ENCODE data around the gene SGK2. TPM values are rescaled to one million over a fixed set of nuclear protein-coding genes. Genes with fewer than 3 reads are reported as not detected.

Gene SGK2
- total and polyA plus RNA-seq, 2 of the 13 experiments (the other 11 are each of a cell fraction or from before 2014, with no cell fraction given): 6.2 to 29.4 TPM

DNA sequence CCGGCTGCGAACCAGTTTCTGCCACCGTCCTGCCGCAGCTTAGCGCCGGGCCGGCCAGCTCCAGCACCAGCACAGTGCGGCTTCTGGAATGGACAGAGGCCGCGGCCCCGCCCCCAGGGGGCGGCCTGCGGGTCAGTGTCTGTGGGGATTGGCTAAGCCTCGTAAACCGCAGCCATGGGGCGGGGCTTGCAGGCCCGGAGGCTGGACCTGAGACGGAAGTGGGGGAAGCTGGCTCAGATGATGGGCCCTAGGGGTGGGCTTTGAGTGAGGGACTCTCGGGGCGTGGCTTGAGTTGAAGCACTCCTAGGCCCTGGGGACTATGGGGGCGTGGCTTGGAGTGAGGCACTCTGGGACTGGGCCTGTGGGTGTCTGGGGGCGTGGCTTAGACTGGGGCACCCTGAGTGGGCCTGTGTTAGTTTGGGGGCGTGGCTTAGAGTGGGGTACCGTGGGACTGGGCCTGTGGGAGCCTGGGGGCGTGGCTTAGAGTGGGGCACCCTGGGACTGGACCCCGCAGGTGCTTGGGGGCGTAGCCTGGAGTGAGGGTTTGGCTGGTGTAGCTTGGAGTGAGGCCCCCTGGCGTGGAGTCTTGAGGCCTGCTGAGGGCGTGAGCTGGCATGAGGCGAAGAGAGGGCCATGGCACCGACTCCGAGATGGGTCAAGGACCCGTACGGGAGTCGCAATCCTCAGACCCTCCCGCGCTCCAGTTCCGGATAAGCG, 44.7 kb upstream of the SGK2 start (continued):
- TF ChIP-seq ZFP82 (CRISPR knock-in tag; IDR thresholded peaks at IDR 0.05; ENCODE audit: borderline replicate concordance): no peak
- TF ChIP-seq SMAD3 (CRISPR knock-in tag; IDR thresholded peaks at IDR 0.05): no peak
- no peak for TF ChIP-seq WIZ (CRISPR knock-in tag; IDR thresholded peaks at IDR 0.05)
- peak; percentile 44; the same call in 1 of the 2 replicates for TF ChIP-seq ZNF317 (CRISPR knock-in tag; IDR thresholded peaks at IDR 0.05)
- TF ChIP-seq, protein P1, sequence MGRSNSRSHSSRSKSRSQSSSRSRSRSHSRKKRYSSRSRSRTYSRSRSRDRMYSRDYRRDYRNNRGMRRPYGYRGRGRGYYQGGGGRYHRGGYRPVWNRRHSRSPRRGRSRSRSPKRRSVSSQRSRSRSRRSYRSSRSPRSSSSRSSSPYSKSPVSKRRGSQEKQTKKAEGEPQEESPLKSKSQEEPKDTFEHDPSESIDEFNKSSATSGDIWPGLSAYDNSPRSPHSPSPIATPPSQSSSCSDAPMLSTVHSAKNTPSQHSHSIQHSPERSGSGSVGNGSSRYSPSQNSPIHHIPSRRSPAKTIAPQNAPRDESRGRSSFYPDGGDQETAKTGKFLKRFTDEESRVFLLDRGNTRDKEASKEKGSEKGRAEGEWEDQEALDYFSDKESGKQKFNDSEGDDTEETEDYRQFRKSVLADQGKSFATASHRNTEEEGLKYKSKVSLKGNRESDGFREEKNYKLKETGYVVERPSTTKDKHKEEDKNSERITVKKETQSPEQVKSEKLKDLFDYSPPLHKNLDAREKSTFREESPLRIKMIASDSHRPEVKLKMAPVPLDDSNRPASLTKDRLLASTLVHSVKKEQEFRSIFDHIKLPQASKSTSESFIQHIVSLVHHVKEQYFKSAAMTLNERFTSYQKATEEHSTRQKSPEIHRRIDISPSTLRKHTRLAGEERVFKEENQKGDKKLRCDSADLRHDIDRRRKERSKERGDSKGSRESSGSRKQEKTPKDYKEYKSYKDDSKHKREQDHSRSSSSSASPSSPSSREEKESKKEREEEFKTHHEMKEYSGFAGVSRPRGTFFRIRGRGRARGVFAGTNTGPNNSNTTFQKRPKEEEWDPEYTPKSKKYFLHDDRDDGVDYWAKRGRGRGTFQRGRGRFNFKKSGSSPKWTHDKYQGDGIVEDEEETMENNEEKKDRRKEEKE (IDR thresholded peaks at IDR 0.05): no peak
- peak; percentile 31; the same call in 1 of the 2 replicates for TF ChIP-seq GATAD2A (CRISPR knock-in tag; IDR thresholded peaks at IDR 0.05)
- peak; percentile 67 for TF ChIP-seq SALL1 (CRISPR knock-in tag; IDR thresholded peaks at IDR 0.05)
- no peak for TF ChIP-seq CENPX (CRISPR knock-in tag; IDR thresholded peaks at IDR 0.05)
- no peak for TF ChIP-seq TEAD2 (CRISPR knock-in tag; IDR thresholded peaks at IDR 0.05)
- TF ChIP-seq, protein P2, sequence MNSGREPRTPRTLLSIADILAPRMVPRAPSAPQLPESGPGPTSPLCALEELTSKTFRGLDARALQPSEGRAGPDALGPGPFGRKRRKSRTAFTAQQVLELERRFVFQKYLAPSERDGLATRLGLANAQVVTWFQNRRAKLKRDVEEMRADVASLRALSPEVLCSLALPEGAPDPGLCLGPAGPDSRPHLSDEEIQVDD (CRISPR knock-in tag; IDR thresholded peaks at IDR 0.05; ENCODE audit: borderline replicate concordance): 0 out of 2 replicates have a peak, but pooled peaks have one; percentile 24
- TF ChIP-seq SMARCC2 (IDR thresholded peaks at IDR 0.05): no peak
- TF ChIP-seq DPF2 (CRISPR knock-in tag; IDR thresholded peaks at IDR 0.05; ENCODE audit: borderline replicate concordance, low read depth): no peak
- TF ChIP-seq ISX (CRISPR knock-in tag; conservative IDR thresholded peaks at IDR 0.05): no peak
- TF ChIP-seq ZFP62 (CRISPR knock-in tag; IDR thresholded peaks at IDR 0.05): no peak
- no peak for TF ChIP-seq HES4 (CRISPR knock-in tag; IDR thresholded peaks at IDR 0.05; ENCODE audit: borderline replicate concordance)
- TF ChIP-seq ZNF570 (CRISPR knock-in tag; IDR thresholded peaks at IDR 0.05; ENCODE audit: borderline replicate concordance): no peak
- TF ChIP-seq, protein P3, sequence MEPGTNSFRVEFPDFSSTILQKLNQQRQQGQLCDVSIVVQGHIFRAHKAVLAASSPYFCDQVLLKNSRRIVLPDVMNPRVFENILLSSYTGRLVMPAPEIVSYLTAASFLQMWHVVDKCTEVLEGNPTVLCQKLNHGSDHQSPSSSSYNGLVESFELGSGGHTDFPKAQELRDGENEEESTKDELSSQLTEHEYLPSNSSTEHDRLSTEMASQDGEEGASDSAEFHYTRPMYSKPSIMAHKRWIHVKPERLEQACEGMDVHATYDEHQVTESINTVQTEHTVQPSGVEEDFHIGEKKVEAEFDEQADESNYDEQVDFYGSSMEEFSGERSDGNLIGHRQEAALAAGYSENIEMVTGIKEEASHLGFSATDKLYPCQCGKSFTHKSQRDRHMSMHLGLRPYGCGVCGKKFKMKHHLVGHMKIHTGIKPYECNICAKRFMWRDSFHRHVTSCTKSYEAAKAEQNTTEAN (CRISPR knock-in tag; conservative IDR thresholded peaks at IDR 0.05): no peak; the same call in 1 of the 2 replicates
- no peak for TF ChIP-seq ZFP37 (CRISPR knock-in tag; IDR thresholded peaks at IDR 0.05; ENCODE audit: borderline replicate concordance)
- TF ChIP-seq, protein P4, sequence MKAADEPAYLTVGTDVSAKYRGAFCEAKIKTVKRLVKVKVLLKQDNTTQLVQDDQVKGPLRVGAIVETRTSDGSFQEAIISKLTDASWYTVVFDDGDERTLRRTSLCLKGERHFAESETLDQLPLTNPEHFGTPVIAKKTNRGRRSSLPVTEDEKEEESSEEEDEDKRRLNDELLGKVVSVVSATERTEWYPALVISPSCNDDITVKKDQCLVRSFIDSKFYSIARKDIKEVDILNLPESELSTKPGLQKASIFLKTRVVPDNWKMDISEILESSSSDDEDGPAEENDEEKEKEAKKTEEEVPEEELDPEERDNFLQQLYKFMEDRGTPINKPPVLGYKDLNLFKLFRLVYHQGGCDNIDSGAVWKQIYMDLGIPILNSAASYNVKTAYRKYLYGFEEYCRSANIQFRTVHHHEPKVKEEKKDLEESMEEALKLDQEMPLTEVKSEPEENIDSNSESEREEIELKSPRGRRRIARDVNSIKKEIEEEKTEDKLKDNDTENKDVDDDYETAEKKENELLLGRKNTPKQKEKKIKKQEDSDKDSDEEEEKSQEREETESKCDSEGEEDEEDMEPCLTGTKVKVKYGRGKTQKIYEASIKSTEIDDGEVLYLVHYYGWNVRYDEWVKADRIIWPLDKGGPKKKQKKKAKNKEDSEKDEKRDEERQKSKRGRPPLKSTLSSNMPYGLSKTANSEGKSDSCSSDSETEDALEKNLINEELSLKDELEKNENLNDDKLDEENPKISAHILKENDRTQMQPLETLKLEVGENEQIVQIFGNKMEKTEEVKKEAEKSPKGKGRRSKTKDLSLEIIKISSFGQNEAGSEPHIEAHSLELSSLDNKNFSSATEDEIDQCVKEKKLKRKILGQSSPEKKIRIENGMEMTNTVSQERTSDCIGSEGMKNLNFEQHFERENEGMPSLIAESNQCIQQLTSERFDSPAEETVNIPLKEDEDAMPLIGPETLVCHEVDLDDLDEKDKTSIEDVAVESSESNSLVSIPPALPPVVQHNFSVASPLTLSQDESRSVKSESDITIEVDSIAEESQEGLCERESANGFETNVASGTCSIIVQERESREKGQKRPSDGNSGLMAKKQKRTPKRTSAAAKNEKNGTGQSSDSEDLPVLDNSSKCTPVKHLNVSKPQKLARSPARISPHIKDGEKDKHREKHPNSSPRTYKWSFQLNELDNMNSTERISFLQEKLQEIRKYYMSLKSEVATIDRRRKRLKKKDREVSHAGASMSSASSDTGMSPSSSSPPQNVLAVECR (CRISPR knock-in tag; IDR thresholded peaks at IDR 0.05; ENCODE audit: borderline replicate concordance): peak; percentile 86; the same call in 1 of the 2 replicates

Data from HepG2 (cell line).